H1 (cell line): ENCODE data around the gene HES5.

Experiments
- POLR2A ChIP-seq, 2 experiments: IDR thresholded peaks; 1 replicate in 1 of 2; 2 replicates in 1 of 2; pipeline ENCODE4 v1.6.1; 2011; ENCODE audit warnings: low read depth in 2 of 2, low read length in 2 of 2, mild to moderate bottlenecking in 2 of 2; ENCODE audit errors: control extremely low read depth in 1 of 2
- RAD21 ChIP-seq, 2 experiments: IDR thresholded peaks in 1 of 2; conservative IDR thresholded peaks in 1 of 2; 2 replicates each; pipeline ENCODE4 v1.6.1; 2011; ENCODE audit warnings: low read depth in 2 of 2, low read length in 2 of 2, improper control_type of control experiment in 1 of 2, inconsistent platforms in 1 of 2, mild to moderate bottlenecking in 1 of 2, moderate library complexity in 1 of 2
- TAF1 ChIP-seq: IDR thresholded peaks from 2 replicates; pipeline ENCODE4 v1.6.1; 2011; ENCODE audit warnings: mild to moderate bottlenecking, low read depth, low read length

- no peak for TF ChIP-seq RAD21 (IDR thresholded peaks at IDR 0.05 in 1 of 2, conservative IDR thresholded peaks at IDR 0.05 in 1 of 2; ENCODE audit: low read depth in 2 of 2, low read length in 2 of 2)
- no peak for TF ChIP-seq POLR2A (IDR thresholded peaks at IDR 0.05; ENCODE audit: control extremely low read depth in 1 of 2, low read depth in 2 of 2, low read length in 2 of 2)
- TF ChIP-seq TAF1 = no peak
These were observed 9.3 kb downstream of the HES5 start for GRCh38 chr1:2520806-2521205.
